GM18498 (cell line): ENCODE data around the gene TOP3A.

Experiments used
- ATAC-seq: cut with Tn5 transposase; IDR thresholded peaks from one replicate; pipeline ENCODE4 v1.9.1; 2021; ENCODE audit warnings: mild to moderate bottlenecking, moderate library complexity; ENCODE audit not compliant: unreplicated experiment

TOP3A gene

GRCh38 chr17:18233803-18234518 lies 80.8 kb downstream of the TOP3A start:
- no peak for ATAC-seq

GRCh38 chr17:18231164-18231563 lies 83.6 kb downstream of the TOP3A start:
- no peak for ATAC-seq

- no peak for ATAC-seq
These were observed 84.3 kb downstream of the TOP3A start for GRCh38 chr17:18230288-18231141.

GRCh38 chr17:18229771-18230170 lies 85.0 kb downstream of the TOP3A start:
- ATAC-seq = no peak

GRCh38 chr17:18229254-18229653 lies 85.5 kb downstream of the TOP3A start:
- no peak for ATAC-seq

- no peak for ATAC-seq
These were observed 86.6 kb downstream of the TOP3A start for GRCh38 chr17:18228176-18228682.

GRCh38 chr17:18227635-18228034 lies 87.2 kb downstream of the TOP3A start:
- ATAC-seq = no peak

GRCh38 chr17:18226284-18226945 lies 88.4 kb downstream of the TOP3A start:
- ATAC-seq = no peak

- ATAC-seq = no peak
These were observed 89.0 kb downstream of the TOP3A start for GRCh38 chr17:18225642-18226283.

GRCh38 chr17:18225121-18225641 lies 89.6 kb downstream of the TOP3A start, which contains the start of gene LLGL1:
TSS of gene LLGL1 (plus strand) at chr17:18225635. CDS start at chr17:18225683, 48 bp downstream.
- ATAC-seq = peak; percentile 90

GRCh38 chr17:18224387-18225120 lies 90.2 kb downstream of the TOP3A start:
- no peak for ATAC-seq

GRCh38 chr17:18224053-18224386 lies 90.8 kb downstream of the TOP3A start:
- no peak for ATAC-seq
